ENCODE results near the gene TCERG1L. TPM values are rescaled to one million over a fixed set of nuclear protein-coding genes. Genes with fewer than 3 reads are reported as not detected.

TCERG1L gene
- total and polyA plus RNA-seq, 9 of the 15 experiments (the other 6 are each of a cell fraction or from before 2014, with no cell fraction given): not detected

DNA sequence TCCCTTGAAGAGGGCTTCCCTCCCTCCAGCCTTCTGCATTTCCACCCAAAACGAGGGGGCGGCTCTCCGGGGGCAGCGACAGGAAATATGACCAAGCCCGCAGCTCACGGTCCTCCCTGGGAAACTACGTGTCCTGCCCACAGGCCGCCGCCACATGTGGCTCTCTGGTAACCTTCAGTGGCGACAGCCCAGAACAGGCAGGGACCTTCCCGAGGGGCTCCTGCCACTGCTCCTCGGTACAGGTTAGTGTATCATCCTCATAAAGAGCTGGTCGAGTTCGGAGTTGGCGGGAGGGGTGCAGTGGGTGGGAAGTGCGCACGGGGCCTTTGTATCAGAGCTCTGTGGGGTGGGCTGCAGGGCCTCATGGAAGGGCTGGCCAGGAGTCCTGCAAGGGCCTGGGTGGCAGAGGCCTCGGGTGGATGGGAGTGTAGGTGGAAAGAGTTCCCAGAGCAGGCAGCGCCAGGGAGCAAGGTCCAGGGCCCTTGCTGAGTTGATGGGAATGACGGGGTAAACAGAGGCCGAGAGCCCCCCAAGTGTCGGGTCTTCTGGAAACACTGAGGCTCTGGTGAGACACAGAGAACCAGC is 66.0 kb downstream of the TCERG1L start (continued):
- TF ChIP-seq, protein P1, sequence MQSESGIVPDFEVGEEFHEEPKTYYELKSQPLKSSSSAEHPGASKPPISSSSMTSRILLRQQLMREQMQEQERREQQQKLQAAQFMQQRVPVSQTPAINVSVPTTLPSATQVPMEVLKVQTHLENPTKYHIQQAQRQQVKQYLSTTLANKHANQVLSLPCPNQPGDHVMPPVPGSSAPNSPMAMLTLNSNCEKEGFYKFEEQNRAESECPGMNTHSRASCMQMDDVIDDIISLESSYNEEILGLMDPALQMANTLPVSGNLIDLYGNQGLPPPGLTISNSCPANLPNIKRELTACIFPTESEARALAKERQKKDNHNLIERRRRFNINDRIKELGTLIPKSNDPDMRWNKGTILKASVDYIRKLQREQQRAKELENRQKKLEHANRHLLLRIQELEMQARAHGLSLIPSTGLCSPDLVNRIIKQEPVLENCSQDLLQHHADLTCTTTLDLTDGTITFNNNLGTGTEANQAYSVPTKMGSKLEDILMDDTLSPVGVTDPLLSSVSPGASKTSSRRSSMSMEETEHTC (IDR thresholded peaks at IDR 0.05): no peak

DNA sequence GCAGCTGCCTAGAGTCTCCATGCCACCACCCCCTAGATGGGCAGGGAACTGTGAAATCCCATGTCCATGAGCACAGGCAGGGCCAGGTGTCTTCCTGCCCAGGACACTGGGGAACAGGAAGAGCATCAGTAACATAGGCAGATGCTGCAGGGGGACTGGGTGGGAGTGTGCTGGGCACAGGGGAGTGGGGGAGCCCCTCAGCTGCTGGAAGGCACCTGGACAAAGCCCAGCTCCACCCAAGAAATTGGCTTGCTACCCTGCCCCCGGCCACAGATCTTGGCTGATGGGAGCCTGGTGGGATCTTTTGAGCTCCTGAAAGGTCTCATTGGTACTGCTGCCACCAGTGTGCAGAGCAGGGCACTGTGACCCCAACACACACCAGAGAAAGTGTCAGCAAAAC is 66.7 kb downstream of the TCERG1L start:
- no peak for FAIRE-seq
- no peak for DNase-seq (ENCODE audit: extremely low read depth in 1 of 4, low spot score in 3 of 4)
- Histone ChIP-seq H3K4me3 (no peak overlapping the region), H3K9me1 (ENCODE audit: control insufficient read depth, insufficient read depth, low read length) (no peaks in the 10 kb centered on the region), H3K4me1 (replicated peaks in 1 of 2; ENCODE audit: control insufficient read depth in 2 of 2, insufficient read depth in 2 of 2, low read length in 2 of 2) (no peaks in the 10 kb centered on the region), H3K4me2 (ENCODE audit: insufficient read depth, low read length) (no peak overlapping the region), H3K36me3 (ENCODE audit: control insufficient read depth, insufficient read depth, low read length) (no peaks in the 10 kb centered on the region), H4K20me1 (replicated peaks; ENCODE audit: control insufficient read depth, insufficient read depth, low read length) (no peaks in the 10 kb centered on the region), H3K27me3 (ENCODE audit: control insufficient read depth in 2 of 2, insufficient read depth in 2 of 2, low read length in 2 of 2) (peaks cover 0 to 23% of the 10 kb centered on the region in 2 experiments; a peak in 2 of 5 replicates), H2AFZ (ENCODE audit: low read depth, low read length) (no peak overlapping the region), H3K27ac (ENCODE audit: extremely low read depth, low read depth, low read length) (no peak overlapping the region), H3K9ac (ENCODE audit: insufficient read depth in 1 of 2, low read depth in 2 of 2, low read length in 2 of 2) (no peak overlapping the region), H3K79me2 (ENCODE audit: control insufficient read depth, insufficient read depth, low read length) (no peaks in the 10 kb centered on the region), H3K9me3 (replicated peaks; ENCODE audit: control insufficient read depth, insufficient read depth, low read depth, low read length) (no peaks in the 10 kb centered on the region)
- ATAC-seq: no peak
- intact Hi-C loops (cut with micrococcal nuclease): no loop called here
- in situ Hi-C loops (cut with MboI): no loop called here
- TF ChIP-seq, protein P2, sequence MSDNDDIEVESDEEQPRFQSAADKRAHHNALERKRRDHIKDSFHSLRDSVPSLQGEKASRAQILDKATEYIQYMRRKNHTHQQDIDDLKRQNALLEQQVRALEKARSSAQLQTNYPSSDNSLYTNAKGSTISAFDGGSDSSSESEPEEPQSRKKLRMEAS (CRISPR knock-in tag; IDR thresholded peaks at IDR 0.05): no peak
- TF ChIP-seq PPARD (CRISPR knock-in tag; IDR thresholded peaks at IDR 0.05): no peak
- POLR2A ChIA-PET: no interaction called here
- BruUV-seq (replicated peaks): no TSS peak
- CTCF ChIA-PET (ENCODE audit: low intra/inter-chr PET ratio): no interaction called here
- 0% methylated on average over 1 of the region's 1 CpG for WGBS (ENCODE audit: insufficient coverage, low coverage, missing lambda C conversion rate)
